Urinary bladder (tissue), 4 donors: ENCODE results near the gene MACROD2. TPM values are rescaled to one million over a fixed set of nuclear protein-coding genes. Genes with fewer than 3 reads are reported as not detected.
"Not testable (repeated sequence)": the region's sequence is repeated elsewhere in the genome, so short reads cannot be mapped to it uniquely, and the experiment has no call there.

ENCODE experiments used
- DNase-seq: peaks from one replicate; pipeline ENCODE4 v3.0.0-alpha.2; 2015; ENCODE audit errors: extremely low spot score
- H3K27ac ChIP-seq: one replicate; pipeline ENCODE4 v1.5.1; 2013; ENCODE audit warnings: low read depth, mild to moderate bottlenecking, moderate library complexity
- H3K36me3 ChIP-seq: one replicate; pipeline ENCODE4 v1.6.1; 2013; ENCODE audit warnings: mild to moderate bottlenecking, moderate library complexity; ENCODE audit not compliant: insufficient read depth
- H3K4me1 ChIP-seq: one replicate; pipeline ENCODE4 v1.6.1; 2013; ENCODE audit warnings: mild to moderate bottlenecking, moderate library complexity; ENCODE audit not compliant: insufficient read depth
- H3K4me3 ChIP-seq: one replicate; pipeline ENCODE4 v1.5.1; 2013; ENCODE audit warnings: low read depth, low read length
- WGBS: extraction: QIAGEN DNeasy Blood & Tissue Kit; methylation state at CpG from one replicate; pipeline ENCODE4 v1.1.7; 2013; 5-methylcytosine and 5-hydroxymethylcytosine counted together
- polyA plus RNA-seq: library from polyadenylated mRNA; stranded (reverse); fragments of 200-250 nt; gene quantifications from one replicate; pipeline ENCODE4 v1.2.3, GENCODE V29; 2013
- total RNA-seq: library from RNA; depleted of rRNA; stranded (reverse); fragments of >200 nt; gene quantifications from one replicate; pipeline ENCODE4 v1.2.3, GENCODE V29; 2014
- donor health status: healthy with polysubstance abuse.
- donor health status: healthy.

MACROD2 gene
- total and polyA plus RNA-seq, 2 donors: 3.0 to 28.2 TPM

DNA sequence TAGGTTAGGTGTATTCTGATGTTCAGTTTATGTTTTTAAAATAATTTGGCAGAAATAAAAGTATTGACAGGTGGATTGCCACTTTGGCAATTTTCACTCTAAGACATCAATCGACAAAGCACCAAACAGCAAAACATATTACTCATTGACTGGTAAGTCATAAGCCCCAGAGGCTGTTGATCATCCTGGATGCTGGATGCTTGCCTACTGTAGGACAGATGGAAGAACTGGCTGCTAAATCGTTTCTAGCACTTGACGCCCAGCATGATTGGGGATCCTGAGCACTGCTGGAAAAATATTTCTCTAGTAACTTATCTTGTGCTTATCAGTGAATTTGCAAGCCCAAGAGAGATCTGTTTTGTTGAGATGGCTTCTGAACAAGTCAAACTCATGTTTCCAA is 1343.9 kb downstream of the MACROD2 start:
- H3K4me3 ChIP-seq: no peak overlapping the region
- no peaks in the 10 kb centered on the region for H3K4me1 ChIP-seq
- H3K27ac ChIP-seq: no peak overlapping the region
- DNase-seq: no peak
- WGBS: 45% methylated on average over 3 of the region's 3 CpGs
- no peaks in the 10 kb centered on the region for H3K36me3 ChIP-seq

GRCh38 chr20:15342991-15343523 is 1347.7 kb downstream of the MACROD2 start:
- 75% methylated on average over 3 of the region's 3 CpGs for WGBS
- no peaks in the 10 kb centered on the region for H3K4me1 ChIP-seq
- no peak for DNase-seq
- H3K27ac ChIP-seq: no peak overlapping the region
- H3K36me3 ChIP-seq: no peaks in the 10 kb centered on the region
- H3K4me3 ChIP-seq: no peak overlapping the region

- Histone ChIP-seq H3K36me3 (no peaks in the 10 kb centered on the region), H3K4me1 (no peaks in the 10 kb centered on the region), H3K27ac (no peak overlapping the region), H3K4me3 (no peak overlapping the region)
- DNase-seq: no peak
- 99% methylated on average over 2 of the region's 2 CpGs for WGBS
Observed at GRCh38 chr20:15345287-15345686, 1350.0 kb downstream of the MACROD2 start.

- no peak for DNase-seq
- Histone ChIP-seq H3K4me1 (no peaks in the 10 kb centered on the region), H3K36me3 (no peaks in the 10 kb centered on the region), H3K27ac (no peak overlapping the region), H3K4me3 (no peak overlapping the region)
- 88% methylated on average over 3 of the region's 3 CpGs for WGBS
Observed at GRCh38 chr20:15346657-15347280, 1351.5 kb downstream of the MACROD2 start.

- Histone ChIP-seq H3K4me3 (no peak overlapping the region), H3K27ac (no peak overlapping the region), H3K4me1 (no peaks in the 10 kb centered on the region), H3K36me3 (no peaks in the 10 kb centered on the region)
- 77% methylated on average over 2 of the region's 2 CpGs for WGBS
- DNase-seq: no peak
Observed at GRCh38 chr20:15359056-15359455, 1363.7 kb downstream of the MACROD2 start.

GRCh38 chr20:15362849-15363248 is 1367.5 kb downstream of the MACROD2 start:
- WGBS: 78% methylated on average over 1 of the region's 1 CpG
- DNase-seq: no peak

DNA sequence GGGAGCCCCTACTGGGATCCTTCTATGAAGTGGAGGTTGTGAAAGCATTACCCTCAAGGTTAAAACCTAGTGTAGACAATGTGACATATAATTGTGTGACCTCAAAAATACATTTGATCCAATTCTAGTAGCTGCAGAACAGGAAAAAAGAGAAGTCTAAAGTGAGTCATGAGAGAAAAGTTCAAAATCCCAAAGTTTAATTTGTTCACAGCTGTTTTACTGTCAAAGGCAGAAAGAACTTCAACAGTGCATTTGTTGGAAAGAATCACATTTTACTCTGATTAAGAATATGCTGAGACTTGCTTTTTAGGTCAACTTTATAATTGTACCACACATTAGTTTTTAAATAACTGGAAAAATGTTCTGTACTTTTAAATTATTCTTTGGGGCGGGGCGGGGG is 1369.5 kb downstream of the MACROD2 start:
- Histone ChIP-seq H3K27ac (no peak overlapping the region), H3K36me3 (no peaks in the 10 kb centered on the region), H3K4me3 (no peak overlapping the region), H3K4me1 (no peaks in the 10 kb centered on the region)
- DNase-seq: no peak
- 78% methylated on average over 2 of the region's 2 CpGs for WGBS

More at GRCh38 chr20:15362849-15363248, 1367.5 kb downstream of the MACROD2 start:
- Histone ChIP-seq H3K36me3 (no peaks in the 10 kb centered on the region), H3K4me3 (no peak overlapping the region), H3K27ac (no peak overlapping the region), H3K4me1 (no peaks in the 10 kb centered on the region)

DNA sequence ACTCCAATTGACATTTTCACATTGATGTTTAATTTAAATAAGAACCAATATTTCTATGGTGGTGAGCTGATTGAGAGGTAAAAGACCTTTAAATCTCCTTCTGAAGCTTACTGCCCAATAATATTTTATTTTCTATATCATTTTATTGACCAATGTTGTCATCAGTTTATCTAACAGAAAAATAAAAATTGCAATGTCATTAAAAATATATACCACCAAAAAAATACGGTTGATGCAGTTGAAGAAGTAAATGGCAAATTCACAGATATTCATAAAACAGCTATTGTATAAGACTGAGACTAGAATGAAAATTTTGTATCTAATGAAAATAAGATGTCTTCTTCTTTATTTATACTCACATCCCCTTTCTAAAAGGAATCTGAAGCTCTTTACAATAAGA is 1375.1 kb downstream of the MACROD2 start:
- DNase-seq: no peak
- H3K4me1 ChIP-seq: no peaks in the 10 kb centered on the region
- H3K4me3 ChIP-seq: no peak overlapping the region
- H3K36me3 ChIP-seq: no peaks in the 10 kb centered on the region
- 96% methylated on average over 1 of the region's 1 CpG for WGBS
- no peak overlapping the region for H3K27ac ChIP-seq

- WGBS: 61% methylated on average over 4 of the region's 4 CpGs
- H3K27ac ChIP-seq: no peak overlapping the region
- H3K4me1 ChIP-seq: no peaks in the 10 kb centered on the region
- H3K36me3 ChIP-seq: no peaks in the 10 kb centered on the region
- no peak overlapping the region for H3K4me3 ChIP-seq
- no peak for DNase-seq
Observed at GRCh38 chr20:15374682-15375081, 1379.4 kb downstream of the MACROD2 start.

DNA sequence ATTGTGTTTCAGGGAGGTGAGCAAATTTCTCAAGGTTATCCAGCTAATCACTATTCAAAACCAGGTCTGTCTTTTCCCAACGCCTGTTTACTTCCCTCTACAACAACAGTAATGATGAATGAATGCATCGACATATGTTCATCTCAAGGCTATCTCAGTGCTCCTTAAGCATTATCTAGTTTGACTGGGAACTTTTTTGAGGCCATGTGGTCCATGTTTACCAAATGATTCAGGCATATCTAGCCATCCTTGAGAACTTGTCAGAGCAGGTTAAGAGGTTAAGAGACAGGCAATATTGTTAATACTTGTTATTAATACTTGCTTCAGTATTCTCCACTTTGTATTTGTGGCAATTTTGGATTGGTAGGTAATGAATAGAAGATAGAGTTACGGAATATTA is 1380.5 kb downstream of the MACROD2 start:
- Histone ChIP-seq H3K27ac (no peak overlapping the region), H3K36me3 (no peaks in the 10 kb centered on the region), H3K4me3 (no peak overlapping the region), H3K4me1 (no peaks in the 10 kb centered on the region)
- 89% methylated on average over 3 of the region's 3 CpGs for WGBS
- DNase-seq: no peak

DNA sequence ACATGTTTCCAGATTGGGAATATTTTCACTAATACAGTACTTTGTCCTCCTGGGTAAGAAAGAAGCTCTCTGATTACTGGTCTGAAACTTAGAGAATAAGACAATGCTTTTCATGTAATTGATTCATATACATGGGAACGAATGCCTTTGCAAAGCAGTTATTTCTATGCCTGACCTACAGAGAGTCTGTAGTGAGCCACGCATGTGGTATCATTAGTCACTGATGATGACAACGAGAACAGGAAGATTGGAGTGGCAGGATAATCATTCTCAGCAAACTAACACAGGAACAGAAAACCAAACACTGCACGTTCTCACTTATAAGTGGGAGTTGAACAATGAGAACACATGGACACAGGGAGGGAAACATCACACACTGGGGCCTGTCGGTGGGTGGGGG is 1382.3 kb downstream of the MACROD2 start:
- DNase-seq, H3K36me3 ChIP-seq, H3K4me1 ChIP-seq, H3K27ac ChIP-seq, H3K4me3 ChIP-seq: not testable (repeated sequence)
- 84% methylated on average over 5 of the region's 5 CpGs for WGBS

- Histone ChIP-seq H3K4me3 (no peak overlapping the region), H3K4me1 (no peaks in the 10 kb centered on the region), H3K27ac (no peak overlapping the region), H3K36me3 (no peaks in the 10 kb centered on the region)
- 50% methylated on average over 2 of the region's 2 CpGs for WGBS
- DNase-seq: no peak
Observed at GRCh38 chr20:15378151-15378550, 1382.8 kb downstream of the MACROD2 start.

DNA sequence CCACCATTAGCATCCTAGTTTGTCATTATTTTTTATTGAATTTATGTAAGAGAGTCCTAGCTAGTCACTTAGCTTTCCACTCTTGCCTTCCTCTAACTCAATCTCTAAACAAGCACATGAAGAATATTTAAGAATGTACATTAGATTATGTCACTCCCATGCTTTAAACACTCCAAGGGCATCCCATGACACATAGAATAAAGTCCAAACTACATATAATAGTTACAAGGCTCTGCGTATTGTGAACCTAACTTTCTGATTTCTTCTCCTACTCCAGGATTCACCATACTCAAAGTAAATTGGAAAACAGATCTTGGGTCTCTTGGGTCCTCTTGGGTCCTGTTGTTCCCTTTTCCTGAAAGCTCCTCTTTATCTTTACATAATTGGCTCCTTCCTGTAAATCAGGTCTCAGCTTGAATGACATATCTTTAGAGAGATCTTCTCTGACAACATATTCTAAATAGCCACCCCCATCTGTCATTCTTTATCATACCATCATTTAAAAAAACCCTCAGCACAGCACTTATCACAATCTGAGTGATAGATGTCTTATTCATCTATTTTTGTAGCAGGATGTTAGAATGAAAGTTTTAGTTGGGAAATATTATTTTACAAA is 1384.5 kb downstream of the MACROD2 start:
- DNase-seq: no peak
- no peak overlapping the region for H3K4me3 ChIP-seq
- 96% methylated on average over 1 of the region's 1 CpG for WGBS
- H3K36me3 ChIP-seq: no peaks in the 10 kb centered on the region
- no peaks in the 10 kb centered on the region for H3K4me1 ChIP-seq
- H3K27ac ChIP-seq: no peak overlapping the region

DNA sequence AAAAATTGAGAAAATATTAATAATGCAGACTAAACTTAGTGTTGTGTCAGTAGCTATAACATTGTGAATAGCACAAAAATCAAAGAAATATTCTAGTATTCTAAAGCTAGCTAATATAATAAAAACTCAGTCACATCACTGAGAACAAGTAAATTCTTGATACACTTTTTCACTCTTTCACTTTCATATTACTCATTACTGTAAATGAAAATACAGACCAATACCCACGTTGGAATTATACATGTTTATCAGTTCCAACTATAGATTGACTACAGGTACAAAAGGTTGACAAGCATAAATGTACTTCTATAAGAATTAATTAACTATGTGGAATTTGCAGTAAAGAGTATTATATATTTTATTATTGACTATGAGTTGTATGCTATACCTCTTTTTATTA is 1385.5 kb downstream of the MACROD2 start:
- no peaks in the 10 kb centered on the region for H3K4me1 ChIP-seq
- DNase-seq: no peak
- 83% methylated on average over 1 of the region's 1 CpG for WGBS
- H3K27ac ChIP-seq: no peak overlapping the region
- no peaks in the 10 kb centered on the region for H3K36me3 ChIP-seq
- no peak overlapping the region for H3K4me3 ChIP-seq
